Amniotic stem cell (primary cell): Measurements from ENCODE around the gene QDPR.
"Not testable (repeated sequence)": the region's sequence is repeated elsewhere in the genome, so short reads cannot be mapped to it uniquely, and the experiment has no call there.

Experiments used
- DNase-seq: peaks from one replicate; lab custom pipeline; 2025; lab: John Stamatoyannopoulos, UW

Gene QDPR

GRCh38 chr4:17511950-17512795, at the start of gene QDPR:
TSS of gene QDPR (minus strand) at chr4:17512090. CDS start at chr4:17512054, 36 bp downstream.
- peak; percentile 61 for DNase-seq

GRCh38 chr4:17561195-17561909, 49.5 kb upstream of the QDPR start:
- peak; percentile 71 for DNase-seq

GRCh38 chr4:17560065-17560673, 48.3 kb upstream of the QDPR start:
- no peak for DNase-seq

DNA sequence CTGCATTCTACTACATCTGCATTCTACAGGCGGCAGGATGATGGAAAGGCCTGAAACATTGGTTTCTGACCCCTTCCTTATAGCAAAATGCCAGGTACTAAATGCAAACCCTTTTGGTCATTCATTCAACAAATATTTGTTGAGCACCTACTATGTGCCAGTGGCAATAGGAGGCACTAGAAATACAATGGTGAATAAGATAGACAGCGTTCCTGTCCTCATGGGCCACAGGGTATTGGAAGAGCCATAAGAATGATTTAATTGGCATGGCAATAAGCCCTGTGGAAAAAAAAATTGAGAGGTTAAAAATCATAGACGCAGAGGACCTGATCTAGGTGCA, 47.8 kb upstream of the QDPR start:
- no peak for DNase-seq

DNA sequence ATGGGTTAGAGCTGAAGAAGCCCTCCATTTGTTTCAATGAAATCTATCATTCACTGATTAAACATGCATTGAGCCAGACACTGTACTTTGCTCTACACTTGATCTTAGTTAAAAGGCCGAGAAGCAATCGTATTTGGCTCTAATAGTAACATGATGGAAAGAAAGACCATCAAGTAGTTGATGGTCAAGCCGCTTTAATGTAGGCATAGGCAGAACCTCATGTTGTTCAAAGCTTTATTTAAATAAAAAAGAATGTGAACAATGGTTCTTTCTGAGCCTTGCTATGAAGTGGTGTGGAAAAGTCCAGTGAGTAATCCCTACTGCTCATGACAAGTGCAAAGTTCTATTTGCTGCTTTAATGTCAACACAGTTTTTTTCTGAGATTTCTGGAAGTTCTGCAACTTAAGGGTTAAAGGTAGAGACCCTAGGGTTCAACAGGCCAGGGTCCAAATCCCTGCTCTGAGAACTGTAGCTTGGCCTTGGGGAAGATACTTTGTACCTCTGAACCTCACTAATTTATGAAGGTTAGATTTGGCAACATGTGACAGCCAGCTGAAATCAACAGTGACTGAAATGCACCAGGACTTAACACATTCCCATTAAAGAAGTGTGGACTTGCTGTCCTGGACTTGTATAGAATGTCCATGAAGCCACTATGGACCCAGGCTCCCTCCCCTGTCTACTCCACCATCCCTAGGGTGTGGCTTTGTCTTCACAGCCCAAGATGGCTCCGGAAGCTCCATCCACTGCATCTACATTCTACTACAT, 47.2 kb upstream of the QDPR start:
- no peak for DNase-seq

DNA sequence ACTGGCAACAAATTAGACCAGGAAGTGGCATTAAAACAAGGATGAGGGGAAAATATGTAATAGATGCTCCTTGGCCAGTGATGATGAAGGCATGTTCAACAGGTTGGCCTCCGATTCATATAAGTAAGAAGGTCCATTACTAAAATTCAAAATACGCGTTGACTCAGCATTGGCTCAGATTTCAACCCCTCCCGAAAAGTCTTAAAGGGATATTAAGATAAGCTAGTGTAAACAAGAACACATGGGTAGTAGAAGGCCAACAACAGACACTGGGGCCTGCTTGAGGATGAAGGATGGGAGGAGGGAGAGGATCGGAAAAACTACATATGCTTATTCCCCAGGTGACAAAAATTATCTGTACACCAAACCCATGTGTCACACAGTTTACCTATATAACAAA, 46.0 kb upstream of the QDPR start:
- DNase-seq, result no peak

- no peak for DNase-seq
These were observed 44.6 kb upstream of the QDPR start for GRCh38 chr4:17556498-17556897.

- no peak for DNase-seq
These were observed 42.7 kb upstream of the QDPR start for GRCh38 chr4:17554568-17554967.

GRCh38 chr4:17552427-17552826, 40.5 kb upstream of the QDPR start:
- no peak for DNase-seq

DNA sequence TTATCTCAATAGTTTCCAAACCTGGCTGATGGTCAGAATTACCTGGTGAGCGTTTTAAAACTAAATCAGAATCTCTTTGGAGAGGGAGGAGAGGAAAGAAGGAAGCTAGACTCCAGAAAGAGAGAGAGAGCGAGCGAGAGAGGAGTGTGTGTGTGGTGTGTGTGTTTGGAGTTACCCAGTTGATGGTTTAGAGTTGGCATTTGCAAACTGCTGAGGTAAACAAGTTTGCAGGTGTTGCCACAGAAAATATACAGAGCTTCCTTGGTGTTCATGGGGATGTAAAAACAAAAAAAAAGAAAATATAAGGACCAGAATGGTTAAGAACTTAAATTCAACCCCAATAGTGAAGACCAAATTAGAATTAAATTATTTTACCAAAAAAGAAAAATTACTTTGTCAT, 38.7 kb upstream of the QDPR start:
- no peak for DNase-seq

GRCh38 chr4:17546678-17547077, 34.8 kb upstream of the QDPR start:
- no peak for DNase-seq

DNA sequence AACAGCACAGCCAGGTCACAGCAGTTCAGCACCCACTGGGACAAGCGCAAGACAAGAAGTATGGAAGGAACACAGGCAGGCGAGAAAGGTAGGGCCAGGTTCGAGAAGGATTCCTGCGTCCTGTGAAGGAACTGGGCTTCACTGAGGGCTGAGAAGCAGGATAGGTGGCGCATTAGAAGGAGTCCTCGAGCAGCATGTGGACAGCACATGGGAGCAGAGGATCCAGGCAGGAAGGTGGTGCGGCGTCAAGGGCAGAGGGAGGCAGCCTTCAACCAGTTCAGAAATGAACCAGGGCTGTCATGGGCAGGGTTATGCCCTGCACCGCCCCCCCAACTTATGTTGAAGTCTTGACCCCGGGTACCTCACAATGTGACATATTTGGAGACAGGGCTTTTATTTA, 34.3 kb upstream of the QDPR start:
- DNase-seq, result no peak

GRCh38 chr4:17545374-17546140, 33.7 kb upstream of the QDPR start:
- no peak for DNase-seq

DNA sequence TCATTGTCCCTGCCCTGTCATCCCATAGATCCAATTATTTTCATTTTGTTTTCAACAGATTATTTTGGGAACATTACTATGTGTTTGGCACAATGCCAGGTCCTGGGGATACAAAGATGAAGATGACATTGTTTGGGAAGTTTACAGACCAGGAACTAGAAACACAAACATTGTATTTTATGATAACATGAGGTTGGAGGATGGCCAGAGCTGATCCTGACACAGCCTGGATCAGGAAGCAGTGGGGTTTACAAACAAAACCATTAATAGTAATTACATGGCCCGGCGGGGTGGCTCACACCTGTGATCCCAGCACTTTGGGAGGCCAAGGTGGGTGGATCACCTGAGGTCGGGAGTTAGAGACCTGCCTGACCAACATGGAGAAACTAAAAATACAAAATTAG, 32.9 kb upstream of the QDPR start:
- DNase-seq, result no peak

GRCh38 chr4:17544205-17544604, 32.3 kb upstream of the QDPR start:
- no peak for DNase-seq

GRCh38 chr4:17537060-17537459, 25.2 kb upstream of the QDPR start:
- not testable (repeated sequence) for DNase-seq

- no peak for DNase-seq
These were observed 24.0 kb upstream of the QDPR start for GRCh38 chr4:17535906-17536305.

- DNase-seq, result no peak
These were observed 23.4 kb upstream of the QDPR start for GRCh38 chr4:17535242-17535641.

DNA sequence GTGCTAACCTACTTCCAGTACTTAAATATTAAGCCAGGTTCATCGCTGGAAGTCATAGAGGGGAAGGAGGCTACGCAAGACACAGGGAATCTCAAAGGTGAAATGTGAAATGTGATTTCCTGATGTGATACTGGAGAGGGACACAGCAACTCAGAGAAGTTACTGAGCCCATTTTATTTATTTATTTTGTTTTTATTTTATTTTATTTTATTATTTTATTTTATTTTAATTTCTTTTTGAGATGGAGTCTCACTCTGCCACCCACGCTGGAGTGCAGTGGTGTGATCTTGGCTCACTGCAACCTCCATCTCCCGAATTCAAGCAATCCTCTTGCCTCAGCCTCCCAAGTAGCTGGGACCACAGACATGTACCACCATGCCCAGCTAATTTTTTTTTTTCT, 22.8 kb upstream of the QDPR start:
- no peak for DNase-seq

- no peak for DNase-seq
These were observed 19.8 kb upstream of the QDPR start for GRCh38 chr4:17531538-17532285.
